WI38 (cell line): ENCODE results near the gene ZNF710.
"Not testable (repeated sequence)": the region's sequence is repeated elsewhere in the genome, so short reads cannot be mapped to it uniquely, and the experiment has no call there.

ENCODE experiments used
- H3K4me3 ChIP-seq: 2 replicates; pipeline ENCODE4 v1.5.1; 2011; ENCODE audit warnings: low read depth, mild to moderate bottlenecking, control low read depth, low read length
- TF ChIP-seq, protein P1 (sequence below): IDR thresholded peaks from 2 replicates; pipeline ENCODE4 v1.5.1; 2012; ENCODE audit warnings: low read depth, mild to moderate bottlenecking, control low read depth, low read length

Gene ZNF710

DNA sequence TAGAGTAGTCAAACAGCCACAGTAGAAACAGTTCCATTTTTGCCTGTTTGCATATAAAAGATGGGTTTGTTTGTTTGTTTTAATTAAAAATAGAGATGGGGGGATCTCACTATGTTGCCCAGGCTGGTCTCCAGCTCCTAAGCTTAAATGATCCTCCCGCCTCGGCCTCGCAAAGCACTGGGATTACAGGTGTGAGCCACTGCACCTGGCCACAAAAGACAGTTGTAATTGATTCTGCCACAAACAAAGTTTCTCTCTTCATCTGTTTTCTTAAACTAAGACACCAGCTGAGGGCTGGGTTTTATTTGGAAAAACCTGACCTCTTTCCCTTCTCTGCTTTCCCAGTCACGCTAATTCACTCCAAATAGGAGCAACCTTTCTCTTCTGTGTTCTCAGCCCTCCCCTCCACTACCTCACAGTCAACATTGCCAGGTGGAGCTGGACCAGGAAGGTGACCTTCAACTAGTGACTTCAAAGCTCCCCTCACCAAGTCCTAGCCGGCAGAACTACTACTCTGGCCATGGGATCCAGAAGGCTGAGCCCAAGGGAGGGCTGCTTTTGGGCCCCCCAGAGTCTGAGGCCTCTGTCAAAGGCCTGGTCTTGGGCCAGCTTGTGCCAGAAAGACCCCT is 102.7 kb downstream of the ZNF710 start:
- no peak overlapping the region for H3K4me3 ChIP-seq
- TF ChIP-seq, protein P1, sequence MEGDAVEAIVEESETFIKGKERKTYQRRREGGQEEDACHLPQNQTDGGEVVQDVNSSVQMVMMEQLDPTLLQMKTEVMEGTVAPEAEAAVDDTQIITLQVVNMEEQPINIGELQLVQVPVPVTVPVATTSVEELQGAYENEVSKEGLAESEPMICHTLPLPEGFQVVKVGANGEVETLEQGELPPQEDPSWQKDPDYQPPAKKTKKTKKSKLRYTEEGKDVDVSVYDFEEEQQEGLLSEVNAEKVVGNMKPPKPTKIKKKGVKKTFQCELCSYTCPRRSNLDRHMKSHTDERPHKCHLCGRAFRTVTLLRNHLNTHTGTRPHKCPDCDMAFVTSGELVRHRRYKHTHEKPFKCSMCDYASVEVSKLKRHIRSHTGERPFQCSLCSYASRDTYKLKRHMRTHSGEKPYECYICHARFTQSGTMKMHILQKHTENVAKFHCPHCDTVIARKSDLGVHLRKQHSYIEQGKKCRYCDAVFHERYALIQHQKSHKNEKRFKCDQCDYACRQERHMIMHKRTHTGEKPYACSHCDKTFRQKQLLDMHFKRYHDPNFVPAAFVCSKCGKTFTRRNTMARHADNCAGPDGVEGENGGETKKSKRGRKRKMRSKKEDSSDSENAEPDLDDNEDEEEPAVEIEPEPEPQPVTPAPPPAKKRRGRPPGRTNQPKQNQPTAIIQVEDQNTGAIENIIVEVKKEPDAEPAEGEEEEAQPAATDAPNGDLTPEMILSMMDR: no peak

DNA sequence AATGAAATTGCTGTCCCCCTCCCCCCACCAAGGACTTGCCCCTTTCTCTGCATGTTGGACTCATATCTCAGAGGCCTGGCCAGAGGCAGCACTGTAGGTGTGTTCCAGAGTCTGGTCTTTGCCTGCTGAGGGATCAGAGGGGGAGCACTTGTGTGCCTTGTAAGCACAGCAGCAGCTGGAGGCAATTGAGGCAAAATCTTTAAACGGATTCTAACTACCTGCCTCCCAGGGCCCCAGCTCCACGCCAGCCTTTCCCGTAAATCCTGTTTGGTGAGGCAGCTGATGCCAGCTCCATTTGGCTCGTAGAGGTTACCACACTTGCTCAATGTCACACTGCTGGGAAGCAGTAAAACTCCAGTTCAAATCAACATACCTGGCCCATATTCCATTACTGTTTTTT is 103.4 kb downstream of the ZNF710 start:
- TF ChIP-seq, protein P1: no peak
- no peak overlapping the region for H3K4me3 ChIP-seq

DNA sequence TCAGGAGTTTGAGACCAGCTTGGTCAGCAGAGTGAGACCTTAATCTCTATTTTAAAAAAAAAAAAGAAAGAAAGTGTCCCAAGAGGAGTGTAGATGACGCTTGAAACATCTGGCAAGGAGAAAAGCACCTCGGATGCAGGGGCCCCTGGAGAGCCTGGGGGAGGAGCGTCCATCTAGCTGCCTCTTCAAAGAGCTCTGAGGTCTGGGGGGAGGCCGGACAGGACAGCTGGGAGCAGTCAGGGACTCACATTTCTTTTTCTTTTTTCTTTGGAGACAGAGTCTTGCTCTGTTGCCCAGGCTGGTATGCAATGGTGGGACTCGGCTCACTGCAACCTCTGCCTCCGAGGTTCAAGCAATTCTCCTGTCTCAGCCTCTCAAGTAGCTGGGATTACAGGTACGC is 104.4 kb downstream of the ZNF710 start:
- H3K4me3 ChIP-seq: no peak overlapping the region
- TF ChIP-seq, protein P1: no peak

DNA sequence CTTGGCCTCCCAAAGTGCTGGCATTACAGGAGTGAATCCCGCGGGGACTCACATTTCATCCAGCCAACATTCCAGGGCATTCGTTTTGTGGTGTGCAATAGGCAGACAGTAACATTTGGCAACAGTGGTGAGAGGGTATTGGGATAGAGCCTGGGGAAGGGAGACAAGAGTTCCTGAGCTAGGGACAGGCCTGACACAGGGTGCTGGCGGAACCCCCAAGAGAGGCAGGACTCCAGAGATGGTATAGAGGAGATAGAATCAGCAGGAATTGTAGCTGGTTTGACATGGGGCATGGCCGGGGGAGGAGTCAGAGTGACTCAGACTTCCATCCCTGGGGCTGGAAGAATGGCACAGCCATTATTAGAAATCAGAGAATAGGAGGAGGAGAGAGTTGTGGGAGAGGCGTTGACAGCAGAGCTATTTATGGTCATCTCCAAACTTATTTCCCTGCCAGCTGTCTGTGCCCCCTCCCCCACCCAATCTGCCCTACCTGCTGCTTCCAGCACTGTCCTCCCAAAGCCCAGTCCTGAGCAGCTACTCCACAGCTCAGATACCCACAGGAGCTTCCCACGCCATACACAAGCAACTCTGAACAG is 105.5 kb downstream of the ZNF710 start:
- TF ChIP-seq, protein P1: no peak
- H3K4me3 ChIP-seq: no peak overlapping the region

DNA sequence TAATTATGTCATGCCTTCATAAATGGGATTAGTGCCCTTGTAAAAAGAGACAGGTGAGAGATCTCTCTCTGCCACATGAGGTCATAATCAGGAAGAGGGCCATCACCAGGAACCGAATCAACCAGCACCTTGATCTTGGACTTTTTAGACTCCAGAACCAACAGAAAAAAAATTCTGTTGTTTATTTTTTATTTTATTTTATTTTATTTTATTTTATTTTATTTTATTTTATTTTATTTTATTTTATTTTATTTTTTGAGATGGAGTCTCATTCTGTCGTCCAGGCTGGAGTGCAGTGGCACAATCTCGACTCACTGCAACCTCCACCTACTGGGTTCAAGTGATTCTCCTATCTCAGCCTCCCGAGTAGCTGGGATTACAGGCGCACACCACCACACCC is 106.9 kb downstream of the ZNF710 start:
- H3K4me3 ChIP-seq: not testable (repeated sequence)

DNA sequence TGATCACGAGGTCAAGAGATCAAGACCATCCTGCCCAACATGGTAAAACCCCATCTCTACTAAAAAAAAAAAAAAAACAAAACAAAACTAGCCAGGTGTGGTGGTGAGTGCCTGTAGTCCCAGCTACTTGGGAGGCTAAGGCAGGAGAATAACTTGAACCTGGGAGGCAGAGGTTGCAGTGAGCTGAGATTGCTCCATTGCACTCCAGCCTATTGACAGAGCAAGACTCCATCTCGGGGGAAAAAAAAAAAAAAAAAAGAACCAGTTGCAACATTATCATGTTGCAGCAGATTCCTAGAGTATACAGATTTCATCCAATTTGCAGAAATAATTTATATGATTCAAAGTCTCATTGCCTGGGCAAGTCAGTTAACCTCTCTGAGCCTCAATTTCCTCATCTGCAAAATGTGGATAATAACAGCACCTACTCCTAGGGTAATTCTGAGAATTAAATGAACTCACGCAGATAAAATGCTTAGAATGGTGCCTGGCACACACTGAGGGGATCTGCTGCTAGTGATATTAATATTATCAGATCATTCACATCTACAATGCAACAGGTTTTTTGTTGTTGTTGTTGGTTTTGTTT is 108.1 kb downstream of the ZNF710 start:
- not testable (repeated sequence) for H3K4me3 ChIP-seq

DNA sequence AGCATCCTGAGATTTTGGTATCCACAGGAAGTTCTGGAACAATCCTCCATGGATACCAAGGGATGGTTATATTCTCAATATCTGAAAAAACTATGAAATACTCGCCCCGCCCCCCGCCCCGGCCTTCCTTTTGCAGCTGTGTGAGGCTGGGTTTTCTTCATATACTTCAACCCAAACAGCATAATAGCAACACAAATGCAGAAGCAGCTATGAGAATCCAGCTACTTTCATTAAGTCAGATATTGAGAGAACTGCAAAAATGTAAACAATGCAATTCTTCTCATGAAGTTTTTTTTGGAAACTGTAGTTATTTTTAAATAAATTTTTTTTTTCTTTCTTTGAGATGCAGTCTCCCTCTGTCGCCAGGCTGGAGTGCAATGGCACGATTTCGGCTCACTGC is 112.0 kb downstream of the ZNF710 start:
- no peak overlapping the region for H3K4me3 ChIP-seq
- TF ChIP-seq, protein P1: no peak

DNA sequence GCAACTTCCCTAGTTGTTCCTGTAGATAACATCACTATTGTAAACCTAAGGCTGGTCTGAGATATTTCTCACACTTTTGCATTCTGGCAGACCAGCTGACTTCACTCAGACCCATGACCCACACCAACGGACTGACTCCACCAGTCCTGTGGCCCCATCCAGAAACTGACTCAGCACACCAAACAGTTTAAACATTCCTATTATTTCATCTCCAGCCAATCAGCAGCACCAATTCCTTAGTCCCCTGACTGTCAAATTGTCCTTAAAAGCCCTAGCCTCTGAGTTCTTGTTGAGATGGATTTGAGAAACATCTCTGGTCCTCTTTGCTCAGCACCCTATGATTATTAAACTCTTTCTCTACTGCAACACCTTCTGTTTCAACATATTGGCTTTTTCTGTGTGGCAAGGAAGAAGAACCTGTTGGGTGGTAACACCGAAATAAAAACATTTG is 113.4 kb downstream of the ZNF710 start:
- TF ChIP-seq, protein P1: no peak
- H3K4me3 ChIP-seq: no peak overlapping the region
